CD4-positive, alpha-beta T cell treated with Interleukin-1 beta for 1 hour (primary cell): ENCODE data around the gene MUC4.
A peak's percentile ranks its signal among the peaks of the same experiment; 100 is the strongest.
"Not testable (repeated sequence)": the region's sequence is repeated elsewhere in the genome, so short reads cannot be mapped to it uniquely, and the experiment has no call there.

Experiments
- DNase-seq, 2 donors: peaks; one replicate each; pipeline ENCODE4 v3.0.0-alpha.2; 2020 to 2022

Gene MUC4

DNA sequence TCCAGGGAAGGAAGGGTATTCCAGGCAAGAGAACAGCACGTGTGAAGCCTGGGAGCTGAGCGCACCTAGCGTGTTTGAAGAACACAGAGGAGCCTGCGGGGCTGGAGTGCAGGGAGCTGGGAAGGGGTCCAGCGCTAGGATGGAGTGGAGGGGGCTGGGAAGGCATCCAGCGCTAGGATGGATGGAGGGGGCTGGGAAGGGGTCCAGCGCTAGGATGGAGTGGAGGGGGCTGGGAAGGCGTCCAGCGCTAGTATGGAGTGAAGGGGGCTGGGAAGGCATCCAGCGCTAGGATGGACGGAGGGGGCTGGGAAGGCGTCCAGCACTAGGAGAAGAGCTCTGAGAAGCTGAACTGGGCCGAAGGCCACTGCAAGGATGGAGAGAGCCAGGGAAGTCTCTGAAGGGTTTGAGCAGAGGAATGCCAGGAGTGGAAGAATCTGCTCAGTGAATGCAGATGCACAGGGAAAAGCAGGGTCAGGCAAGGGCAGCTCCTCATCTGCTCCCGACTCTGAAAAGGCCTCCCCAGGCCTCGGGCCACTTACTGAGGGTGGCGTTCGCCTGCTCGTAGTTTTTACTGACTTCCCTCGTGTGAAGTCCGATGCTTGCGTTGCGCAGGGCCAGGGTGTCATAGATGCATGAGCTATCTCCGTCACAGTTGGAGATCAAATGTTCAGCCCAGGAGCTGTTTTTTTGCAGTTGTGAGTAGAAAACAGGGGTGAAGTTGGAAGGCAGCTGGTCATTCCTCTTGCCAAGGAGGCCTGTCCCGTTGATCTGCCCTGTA, 51.2 kb downstream of the MUC4 start:
- no peak for DNase-seq

GRCh38 chr3:195758721-195759353, 52.9 kb downstream of the MUC4 start:
- no peak for DNase-seq

DNA sequence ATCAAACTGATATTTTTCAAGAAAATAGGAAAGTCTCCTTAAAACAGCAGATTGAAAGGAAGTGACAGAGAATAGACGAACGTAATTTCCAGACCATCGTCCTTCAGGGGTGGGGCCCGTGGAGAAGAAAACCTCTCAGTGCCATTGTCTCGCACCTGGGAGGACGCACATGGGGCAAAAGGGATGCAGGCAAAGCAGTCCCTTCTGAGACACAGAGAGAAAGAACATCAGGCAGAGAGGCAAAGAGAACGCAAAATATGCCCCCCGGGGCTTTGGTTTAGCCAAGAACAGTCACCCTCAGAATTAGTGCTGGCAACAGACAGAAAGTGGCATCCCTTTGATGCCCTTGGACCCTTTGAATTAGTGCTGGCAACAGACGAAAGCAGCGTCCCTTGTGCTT, 53.9 kb downstream of the MUC4 start:
- no peak for DNase-seq

GRCh38 chr3:195757438-195757770, 54.3 kb downstream of the MUC4 start:
- DNase-seq: no peak

DNA sequence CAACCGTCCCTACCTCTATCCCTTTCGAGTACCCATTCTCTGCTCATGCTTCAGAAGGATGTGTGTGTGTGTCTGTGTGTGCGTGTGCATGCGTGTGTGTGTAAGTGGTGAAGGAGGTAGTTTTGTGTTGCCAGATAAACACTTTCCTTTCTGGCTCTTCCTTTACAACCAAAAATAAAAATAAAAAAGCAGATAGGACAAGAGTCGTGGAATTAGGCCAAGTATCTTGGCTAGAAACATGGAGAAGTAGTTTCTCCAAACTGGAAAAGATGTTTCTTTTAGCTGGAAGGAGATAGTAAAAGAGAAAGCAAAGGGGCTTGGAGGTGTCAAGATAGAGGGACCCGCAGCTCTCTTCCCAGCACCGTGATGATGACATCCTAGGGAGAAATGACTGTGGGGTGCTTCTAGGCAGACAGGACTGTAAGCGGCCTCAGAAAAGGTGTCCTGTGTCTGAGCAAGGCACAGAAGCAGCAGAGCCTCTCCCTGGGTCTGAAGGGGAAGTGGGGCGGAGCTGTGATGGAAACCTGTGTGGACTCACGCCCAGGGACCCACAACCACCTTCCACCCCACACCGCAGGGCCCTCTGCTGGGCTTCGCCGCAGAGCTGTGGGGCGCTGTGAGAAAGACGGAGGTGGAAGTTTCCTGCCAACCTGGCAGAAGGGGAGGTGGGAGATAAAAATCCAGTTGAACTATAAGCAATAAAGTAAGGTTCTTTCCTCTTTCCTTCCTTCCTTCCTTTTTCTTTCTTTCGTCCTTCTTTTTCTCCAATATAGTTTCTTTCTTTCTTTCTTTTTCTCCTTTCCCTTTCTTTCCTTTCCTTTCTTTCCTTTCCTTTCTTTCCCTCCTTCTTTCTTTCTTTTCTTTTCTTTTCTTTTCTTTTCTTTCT, 55.7 kb downstream of the MUC4 start:
- peak; percentile 49 to 57 for DNase-seq

DNA sequence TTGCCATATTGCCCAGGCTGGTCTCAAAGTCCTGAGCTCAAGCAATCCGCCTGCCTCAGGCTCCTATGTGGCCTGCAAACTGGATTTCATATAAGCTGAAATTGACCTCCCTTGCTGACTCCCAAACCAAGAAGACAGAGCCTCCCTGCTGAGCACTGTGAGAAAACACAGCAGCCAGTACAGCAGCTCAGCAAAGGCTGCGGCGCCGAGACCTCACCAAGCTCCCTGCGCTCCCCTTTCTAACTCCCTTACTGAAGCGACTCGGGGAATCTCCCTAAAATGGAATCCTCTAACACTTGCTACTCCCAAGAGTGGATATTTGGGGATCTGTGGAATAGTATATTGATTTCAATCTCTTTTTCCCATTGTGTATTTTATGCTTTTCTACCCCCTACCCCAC, 56.3 kb downstream of the MUC4 start:
- no peak for DNase-seq

GRCh38 chr3:195754906-195755305, 56.8 kb downstream of the MUC4 start:
- DNase-seq: no peak

GRCh38 chr3:195754141-195754540, 57.6 kb downstream of the MUC4 start:
- no peak for DNase-seq

DNA sequence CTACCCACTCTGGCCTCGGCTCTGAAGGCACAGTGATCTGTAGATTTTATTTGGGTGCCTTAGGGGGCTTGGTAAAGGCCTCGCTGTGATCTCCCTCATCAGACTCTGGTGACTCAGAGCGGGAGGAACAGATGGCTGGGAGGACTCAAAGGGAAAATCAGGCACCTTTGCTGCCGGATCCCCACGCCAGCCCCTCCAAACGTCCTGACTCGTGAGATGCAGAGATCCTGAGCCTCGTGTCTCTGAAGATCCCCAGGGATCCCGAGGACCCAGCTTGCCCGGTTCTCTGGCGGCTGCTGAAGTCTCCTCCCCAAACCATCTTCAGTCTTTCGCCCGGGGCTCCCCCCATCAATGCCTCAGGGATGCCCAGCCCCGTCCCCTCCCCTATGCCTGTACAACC, 58.1 kb downstream of the MUC4 start:
- DNase-seq: no peak

GRCh38 chr3:195752546-195753331, 59.0 kb downstream of the MUC4 start:
- no peak for DNase-seq

DNA sequence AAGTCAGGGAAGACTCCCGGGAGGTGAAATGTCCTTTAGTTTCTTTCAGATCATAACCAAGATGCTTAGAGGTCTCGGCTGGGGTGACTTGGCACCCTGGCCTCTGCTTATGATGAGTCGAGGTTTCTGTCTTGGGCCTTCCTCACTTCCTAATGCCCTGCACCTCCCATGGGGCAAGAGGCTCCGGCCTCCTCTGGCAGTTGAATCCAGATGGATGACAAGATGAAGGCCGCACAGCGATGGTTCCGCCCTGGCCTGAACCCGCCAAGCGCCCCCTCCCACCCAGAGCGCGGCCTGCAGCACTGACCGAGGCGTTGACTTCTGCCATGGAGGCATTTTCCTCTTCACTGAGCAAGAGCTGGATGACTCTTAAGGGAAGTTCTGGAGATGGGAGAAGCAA, 59.7 kb downstream of the MUC4 start:
- DNase-seq: no peak

- no peak for DNase-seq
Observed at GRCh38 chr3:195751560-195751959, 60.2 kb downstream of the MUC4 start.

GRCh38 chr3:195750797-195751520, 60.8 kb downstream of the MUC4 start:
- DNase-seq: no peak

- DNase-seq: not testable (repeated sequence)
Observed at GRCh38 chr3:195749101-195749500, 62.6 kb downstream of the MUC4 start.

GRCh38 chr3:195748661-195749060, 63.1 kb downstream of the MUC4 start:
- DNase-seq: no peak

- DNase-seq: no peak
Observed at GRCh38 chr3:195746751-195747150, 65.0 kb downstream of the MUC4 start.

GRCh38 chr3:195746346-195746745, 65.4 kb downstream of the MUC4 start:
- DNase-seq: no peak

- no peak for DNase-seq
Observed at GRCh38 chr3:195744437-195744836, 67.3 kb downstream of the MUC4 start.

DNA sequence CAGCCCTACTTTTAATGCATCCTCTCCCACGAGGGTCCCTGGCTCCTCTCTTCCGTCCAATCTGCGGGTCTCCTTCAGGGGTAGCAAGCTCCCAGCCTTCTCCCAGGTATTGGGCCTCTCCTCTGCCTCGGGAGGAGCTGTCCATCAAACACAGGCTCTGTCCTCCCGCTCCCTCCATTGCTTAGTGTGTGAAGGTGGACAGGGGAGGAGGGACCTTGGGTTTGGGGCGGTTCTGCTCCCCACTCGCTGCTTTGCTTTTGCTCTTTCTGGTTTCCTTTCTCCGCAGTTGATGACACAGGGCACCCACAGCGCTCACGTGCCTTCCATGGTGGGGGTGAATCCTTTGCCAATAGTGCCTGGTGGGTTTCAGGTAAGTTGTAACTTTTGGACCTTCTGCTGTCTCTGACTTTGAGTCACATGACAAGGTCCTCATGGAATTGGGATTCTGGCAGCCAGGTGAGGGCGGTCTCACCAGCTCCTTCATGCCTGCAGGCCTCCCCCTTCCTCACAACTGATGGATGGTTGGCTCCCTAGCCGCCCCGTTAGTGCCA, 72.1 kb downstream of the MUC4 start:
- no peak for DNase-seq

- DNase-seq: no peak
Observed at GRCh38 chr3:195738274-195739044, 73.3 kb downstream of the MUC4 start.

GRCh38 chr3:195737782-195738181, 73.9 kb downstream of the MUC4 start:
- DNase-seq: not testable (repeated sequence)
